Activated CD8-positive, alpha-beta T cell treated with anti-CD3 and anti-CD28 coated beads for 36 hours (primary cell): ENCODE measurements around the gene ZDHHC17. TPM values are rescaled to one million over a fixed set of nuclear protein-coding genes. Genes with fewer than 3 reads are reported as not detected.

ENCODE experiments used
- ATAC-seq: fragments of 200-7000 bp; cut with Tn5 transposase; one replicate; pipeline ENCODE4 v1.10.0; 2021; ENCODE audit warnings: mild to moderate bottlenecking, moderate library complexity
- CTCF ChIA-PET: fragments of 350-600 bp; sonication (Branson Sonifier 250); formaldehyde crosslinking; loops from one replicate; lab custom pipeline; 2021; ENCODE audit warnings: antibody characterized with exemption; lab: Charles Lee
- POLR2A ChIA-PET: fragments of 350-600 bp; sonication (Branson Sonifier 250); formaldehyde crosslinking; loops from one replicate; lab custom pipeline; 2021; ENCODE audit warnings: antibody characterized with exemption; lab: Charles Lee
- DNase-seq: peaks from one replicate; pipeline ENCODE4 v3.0.0-alpha.2; 2020
- H3K27ac Mint-ChIP-seq: one replicate; pipeline ENCODE4 v1.8.0; 2021; ENCODE audit warnings: mild to moderate bottlenecking, mixed read lengths
- H3K27me3 Mint-ChIP-seq: one replicate; pipeline ENCODE4 v1.8.0; 2021; ENCODE audit warnings: mixed read lengths
- H3K36me3 Mint-ChIP-seq: one replicate; pipeline ENCODE4 v1.8.0; 2021; ENCODE audit warnings: low read depth, mixed read lengths
- H3K4me1 Mint-ChIP-seq: one replicate; pipeline ENCODE4 v1.8.0; 2021; ENCODE audit warnings: low read depth, mixed read lengths
- H3K4me3 Mint-ChIP-seq: one replicate; pipeline ENCODE4 v1.8.0; 2021; ENCODE audit warnings: mild to moderate bottlenecking, moderate library complexity, mixed read lengths
- H3K9me3 Mint-ChIP-seq: one replicate; pipeline ENCODE4 v1.8.0; 2021; ENCODE audit warnings: mixed read lengths
- intact Hi-C: fragments of 100-400 bp; cut with micrococcal nuclease; formaldehyde crosslinking; loops from one replicate; pipeline ENCODE4 v1.10.0; 2022
- total RNA-seq, 2 experiments: library from RNA; stranded (reverse); gene quantifications; one replicate each; pipeline ENCODE4 v1.2.3, GENCODE V29; 2021
- TF ChIP-seq, protein P1 (sequence below): fragments of 200-600 bp; IDR thresholded peaks from one replicate; pipeline ENCODE4 v1.8.0; 2022; ENCODE audit warnings: antibody characterized with exemption, mild to moderate bottlenecking

ZDHHC17 gene
- total RNA-seq, 2 experiments from 2014 or later = 20.8 to 22.4 TPM

DNA sequence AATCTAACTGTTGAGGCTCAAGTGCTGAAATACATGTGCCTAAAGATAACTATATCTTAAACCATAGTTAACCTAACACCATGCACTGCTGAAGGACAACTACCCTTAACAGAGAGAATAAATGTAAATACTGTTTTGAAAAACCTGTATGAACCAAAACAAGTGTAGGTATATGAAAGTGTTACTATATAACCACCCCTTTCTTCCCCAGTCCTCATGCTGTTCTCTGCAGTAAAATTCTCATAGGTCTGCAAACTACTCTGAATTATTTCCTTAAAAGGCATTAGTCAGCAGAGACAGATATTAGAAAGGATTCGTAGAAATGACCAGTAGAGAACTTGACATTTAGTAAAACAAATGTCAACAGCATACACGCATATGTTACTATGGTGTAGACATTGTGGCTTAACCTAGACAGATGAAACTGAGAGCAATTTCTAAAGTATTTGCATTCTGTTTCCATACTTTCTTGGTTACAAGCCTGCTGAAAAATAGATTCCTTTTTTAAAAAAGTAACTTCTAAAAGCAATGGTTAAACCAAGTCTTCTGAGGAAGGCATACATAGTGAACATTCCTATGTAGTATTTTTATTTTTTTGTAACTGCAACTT is 101.0 kb downstream of the ZDHHC17 start:
- Mint-ChIP-seq H3K4me3 (no peak overlapping the region), H3K27me3 (peaks cover 9% of the 10 kb centered on the region), H3K9me3 (no peaks in the 10 kb centered on the region), H3K27ac (no peak overlapping the region), H3K36me3 (no peaks in the 10 kb centered on the region), H3K4me1 (no peaks in the 10 kb centered on the region)
- ChIA-PET POLR2A (no interaction called here), CTCF (no interaction called here)
- TF ChIP-seq, protein P1, sequence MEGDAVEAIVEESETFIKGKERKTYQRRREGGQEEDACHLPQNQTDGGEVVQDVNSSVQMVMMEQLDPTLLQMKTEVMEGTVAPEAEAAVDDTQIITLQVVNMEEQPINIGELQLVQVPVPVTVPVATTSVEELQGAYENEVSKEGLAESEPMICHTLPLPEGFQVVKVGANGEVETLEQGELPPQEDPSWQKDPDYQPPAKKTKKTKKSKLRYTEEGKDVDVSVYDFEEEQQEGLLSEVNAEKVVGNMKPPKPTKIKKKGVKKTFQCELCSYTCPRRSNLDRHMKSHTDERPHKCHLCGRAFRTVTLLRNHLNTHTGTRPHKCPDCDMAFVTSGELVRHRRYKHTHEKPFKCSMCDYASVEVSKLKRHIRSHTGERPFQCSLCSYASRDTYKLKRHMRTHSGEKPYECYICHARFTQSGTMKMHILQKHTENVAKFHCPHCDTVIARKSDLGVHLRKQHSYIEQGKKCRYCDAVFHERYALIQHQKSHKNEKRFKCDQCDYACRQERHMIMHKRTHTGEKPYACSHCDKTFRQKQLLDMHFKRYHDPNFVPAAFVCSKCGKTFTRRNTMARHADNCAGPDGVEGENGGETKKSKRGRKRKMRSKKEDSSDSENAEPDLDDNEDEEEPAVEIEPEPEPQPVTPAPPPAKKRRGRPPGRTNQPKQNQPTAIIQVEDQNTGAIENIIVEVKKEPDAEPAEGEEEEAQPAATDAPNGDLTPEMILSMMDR = no peak
- DNase-seq (no peak), ATAC-seq (no peak)
- intact Hi-C loops = no loop called here

DNA sequence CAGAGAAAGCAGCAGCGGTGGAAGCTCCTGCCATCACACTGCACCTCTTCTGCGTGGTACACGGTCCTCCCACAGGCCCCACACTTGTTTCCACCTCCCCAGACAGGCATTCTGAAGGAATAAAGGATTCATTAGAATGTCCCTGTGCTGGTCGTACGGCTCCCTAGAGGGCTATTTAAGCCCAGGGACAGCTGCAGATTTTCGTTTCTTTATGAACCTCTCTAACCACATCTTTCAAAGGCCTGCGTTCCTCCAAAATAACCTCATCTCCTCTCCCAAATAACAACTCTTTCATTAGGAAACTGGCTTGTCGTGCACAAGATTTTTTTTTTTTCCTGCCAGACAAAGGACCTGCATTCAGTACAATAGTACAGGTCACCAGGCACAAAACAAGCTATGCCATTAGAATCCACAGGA is 102.2 kb downstream of the ZDHHC17 start:
- no peak for DNase-seq
- H3K4me1 Mint-ChIP-seq = no peaks in the 10 kb centered on the region
- H3K9me3 Mint-ChIP-seq = no peaks in the 10 kb centered on the region
- H3K4me3 Mint-ChIP-seq = no peak overlapping the region
- ChIA-PET CTCF (no interaction called here), POLR2A (no interaction called here)
- TF ChIP-seq, protein P1 = no peak
- H3K27me3 Mint-ChIP-seq = peaks cover 13% of the 10 kb centered on the region
- intact Hi-C loops = no loop called here
- no peaks in the 10 kb centered on the region for H3K36me3 Mint-ChIP-seq
- ATAC-seq = no peak
- H3K27ac Mint-ChIP-seq = no peak overlapping the region

DNA sequence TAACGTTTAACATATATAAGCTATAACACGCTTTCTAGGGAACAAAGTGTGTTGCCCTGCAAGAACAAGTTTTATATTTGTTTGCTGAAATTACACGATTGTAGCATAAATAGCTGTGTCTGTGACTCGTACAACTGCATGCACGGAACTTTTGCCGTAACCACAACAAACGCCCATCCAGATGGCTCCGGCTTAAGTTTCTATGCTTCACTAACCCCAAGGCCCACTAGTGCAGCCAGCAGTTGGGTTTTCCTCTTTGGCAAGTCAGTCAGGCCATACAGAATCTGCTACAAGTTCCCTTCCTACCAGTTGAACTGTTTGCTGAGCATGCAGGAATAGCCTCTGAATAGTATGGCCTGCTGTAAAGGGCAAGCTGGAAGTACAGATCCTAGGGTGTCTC is 102.8 kb downstream of the ZDHHC17 start:
- intact Hi-C loops = no loop called here
- no peaks in the 10 kb centered on the region for H3K4me1 Mint-ChIP-seq
- peaks cover 14% of the 10 kb centered on the region for H3K27me3 Mint-ChIP-seq
- CTCF ChIA-PET = no interaction called here
- H3K4me3 Mint-ChIP-seq = no peak overlapping the region
- no peak for ATAC-seq
- POLR2A ChIA-PET = interaction anchor here (0.5 kb wide), 1 partner anchor 1469 kb away, joined by 3 read pairs; no protein-coding TSS in a partner anchor
- H3K36me3 Mint-ChIP-seq = no peaks in the 10 kb centered on the region
- TF ChIP-seq, protein P1 = no peak
- H3K9me3 Mint-ChIP-seq = no peaks in the 10 kb centered on the region
- H3K27ac Mint-ChIP-seq = no peak overlapping the region
- no peak for DNase-seq

DNA sequence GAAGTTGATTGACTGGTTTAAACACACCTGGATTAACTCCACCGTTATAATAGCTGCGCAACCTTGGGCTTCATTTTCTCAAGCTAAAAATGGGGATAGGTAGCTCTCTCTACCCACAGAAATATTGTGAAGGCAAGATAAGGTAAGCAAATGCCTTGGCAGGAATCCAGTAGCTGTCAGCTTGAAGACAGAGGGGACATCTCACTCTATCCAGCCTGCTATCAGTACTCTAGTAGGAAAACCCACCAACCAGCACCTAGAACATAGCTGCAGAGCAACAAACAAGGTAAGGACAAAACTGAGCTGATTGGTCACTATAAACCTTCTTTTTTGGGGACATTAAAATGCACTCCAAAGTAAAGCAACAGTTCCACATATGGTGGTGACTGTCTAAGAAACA is 107.2 kb downstream of the ZDHHC17 start:
- TF ChIP-seq, protein P1 = no peak
- Mint-ChIP-seq H3K27ac (no peak overlapping the region), H3K27me3 (peaks cover 18% of the 10 kb centered on the region), H3K36me3 (no peaks in the 10 kb centered on the region), H3K9me3 (no peaks in the 10 kb centered on the region), H3K4me3 (no peak overlapping the region), H3K4me1 (no peaks in the 10 kb centered on the region)
- DNase-seq (no peak), ATAC-seq (no peak)
- ChIA-PET CTCF (no interaction called here), POLR2A (interaction anchor here (1.0 kb wide), 1 partner anchor 43 kb away, joined by 3 read pairs; no protein-coding TSS in a partner anchor)
- intact Hi-C loops = no loop called here

DNA sequence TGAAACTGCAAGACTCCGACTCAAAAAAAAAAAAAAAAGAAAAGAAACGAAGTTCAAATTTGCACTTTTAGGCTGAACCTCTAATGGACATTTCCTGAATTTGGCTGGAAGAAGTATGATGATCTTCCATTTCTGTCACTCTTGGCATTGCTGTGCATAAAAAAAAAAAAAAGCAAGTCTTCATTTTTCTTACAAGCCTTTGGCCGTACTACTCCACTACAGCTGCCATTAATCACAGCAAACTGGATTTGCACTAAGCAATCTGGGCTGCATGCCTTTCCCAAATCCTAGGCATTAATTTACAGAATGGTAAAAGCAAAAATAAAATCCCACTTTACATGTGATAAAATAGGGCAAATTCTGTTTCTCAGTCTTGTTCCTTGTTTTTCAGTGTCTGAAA is 107.8 kb downstream of the ZDHHC17 start:
- H3K27me3 Mint-ChIP-seq = peaks cover 20% of the 10 kb centered on the region
- no peak overlapping the region for H3K27ac Mint-ChIP-seq
- no peaks in the 10 kb centered on the region for H3K4me1 Mint-ChIP-seq
- CTCF ChIA-PET = no interaction called here
- intact Hi-C loops = no loop called here
- H3K36me3 Mint-ChIP-seq = no peaks in the 10 kb centered on the region
- ATAC-seq (no peak), DNase-seq (no peak)
- POLR2A ChIA-PET = interaction anchor here (1.0 kb wide), 1 partner anchor 43 kb away, joined by 3 read pairs; no protein-coding TSS in a partner anchor
- TF ChIP-seq, protein P1 = no peak
- no peaks in the 10 kb centered on the region for H3K9me3 Mint-ChIP-seq
- H3K4me3 Mint-ChIP-seq = no peak overlapping the region
